ENCODE data around the gene RAPGEF3. TPM values are rescaled to one million over a fixed set of nuclear protein-coding genes. Genes with fewer than 3 reads are reported as not detected.

Gene RAPGEF3
- total and polyA plus RNA-seq, 2 of the 13 experiments (the other 11 are each of a cell fraction or from before 2014, with no cell fraction given), result 0.07 TPM

DNA sequence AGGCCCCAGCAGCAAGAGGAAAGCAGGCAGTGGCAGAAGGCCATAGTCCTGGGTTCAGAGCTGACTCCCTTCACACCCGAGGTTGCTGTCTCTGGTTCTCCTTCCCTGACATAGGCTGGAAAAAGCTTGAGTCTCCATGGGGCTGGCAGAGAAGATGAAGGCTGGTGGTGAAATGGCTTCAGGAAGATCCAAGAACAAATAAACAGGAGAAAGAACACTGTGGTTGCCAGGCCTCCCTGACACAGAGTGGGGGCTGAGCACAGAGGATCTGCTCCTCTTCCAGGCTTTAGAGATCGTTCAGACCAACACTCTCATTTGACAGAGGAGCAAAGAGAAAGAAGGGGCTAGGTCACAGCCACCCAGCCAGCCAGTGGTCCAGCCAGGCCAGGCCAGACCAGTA lies 46.7 kb upstream of the RAPGEF3 start:
- FAIRE-seq (no peak), ATAC-seq (no peak), DNase-seq (ENCODE audit: low spot score) (no peak)
- TF ChIP-seq, protein P1, sequence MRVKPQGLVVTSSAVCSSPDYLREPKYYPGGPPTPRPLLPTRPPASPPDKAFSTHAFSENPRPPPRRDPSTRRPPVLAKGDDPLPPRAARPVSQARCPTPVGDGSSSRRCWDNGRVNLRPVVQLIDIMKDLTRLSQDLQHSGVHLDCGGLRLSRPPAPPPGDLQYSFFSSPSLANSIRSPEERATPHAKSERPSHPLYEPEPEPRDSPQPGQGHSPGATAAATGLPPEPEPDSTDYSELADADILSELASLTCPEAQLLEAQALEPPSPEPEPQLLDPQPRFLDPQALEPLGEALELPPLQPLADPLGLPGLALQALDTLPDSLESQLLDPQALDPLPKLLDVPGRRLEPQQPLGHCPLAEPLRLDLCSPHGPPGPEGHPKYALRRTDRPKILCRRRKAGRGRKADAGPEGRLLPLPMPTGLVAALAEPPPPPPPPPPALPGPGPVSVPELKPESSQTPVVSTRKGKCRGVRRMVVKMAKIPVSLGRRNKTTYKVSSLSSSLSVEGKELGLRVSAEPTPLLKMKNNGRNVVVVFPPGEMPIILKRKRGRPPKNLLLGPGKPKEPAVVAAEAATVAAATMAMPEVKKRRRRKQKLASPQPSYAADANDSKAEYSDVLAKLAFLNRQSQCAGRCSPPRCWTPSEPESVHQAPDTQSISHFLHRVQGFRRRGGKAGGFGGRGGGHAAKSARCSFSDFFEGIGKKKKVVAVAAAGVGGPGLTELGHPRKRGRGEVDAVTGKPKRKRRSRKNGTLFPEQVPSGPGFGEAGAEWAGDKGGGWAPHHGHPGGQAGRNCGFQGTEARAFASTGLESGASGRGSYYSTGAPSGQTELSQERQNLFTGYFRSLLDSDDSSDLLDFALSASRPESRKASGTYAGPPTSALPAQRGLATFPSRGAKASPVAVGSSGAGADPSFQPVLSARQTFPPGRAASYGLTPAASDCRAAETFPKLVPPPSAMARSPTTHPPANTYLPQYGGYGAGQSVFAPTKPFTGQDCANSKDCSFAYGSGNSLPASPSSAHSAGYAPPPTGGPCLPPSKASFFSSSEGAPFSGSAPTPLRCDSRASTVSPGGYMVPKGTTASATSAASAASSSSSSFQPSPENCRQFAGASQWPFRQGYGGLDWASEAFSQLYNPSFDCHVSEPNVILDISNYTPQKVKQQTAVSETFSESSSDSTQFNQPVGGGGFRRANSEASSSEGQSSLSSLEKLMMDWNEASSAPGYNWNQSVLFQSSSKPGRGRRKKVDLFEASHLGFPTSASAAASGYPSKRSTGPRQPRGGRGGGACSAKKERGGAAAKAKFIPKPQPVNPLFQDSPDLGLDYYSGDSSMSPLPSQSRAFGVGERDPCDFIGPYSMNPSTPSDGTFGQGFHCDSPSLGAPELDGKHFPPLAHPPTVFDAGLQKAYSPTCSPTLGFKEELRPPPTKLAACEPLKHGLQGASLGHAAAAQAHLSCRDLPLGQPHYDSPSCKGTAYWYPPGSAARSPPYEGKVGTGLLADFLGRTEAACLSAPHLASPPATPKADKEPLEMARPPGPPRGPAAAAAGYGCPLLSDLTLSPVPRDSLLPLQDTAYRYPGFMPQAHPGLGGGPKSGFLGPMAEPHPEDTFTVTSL (CRISPR knock-in tag; IDR thresholded peaks at IDR 0.05; ENCODE audit: borderline replicate concordance), result no peak
- TF ChIP-seq CHCHD3 (CRISPR knock-in tag; IDR thresholded peaks at IDR 0.05), result no peak
- TF ChIP-seq, protein P2, sequence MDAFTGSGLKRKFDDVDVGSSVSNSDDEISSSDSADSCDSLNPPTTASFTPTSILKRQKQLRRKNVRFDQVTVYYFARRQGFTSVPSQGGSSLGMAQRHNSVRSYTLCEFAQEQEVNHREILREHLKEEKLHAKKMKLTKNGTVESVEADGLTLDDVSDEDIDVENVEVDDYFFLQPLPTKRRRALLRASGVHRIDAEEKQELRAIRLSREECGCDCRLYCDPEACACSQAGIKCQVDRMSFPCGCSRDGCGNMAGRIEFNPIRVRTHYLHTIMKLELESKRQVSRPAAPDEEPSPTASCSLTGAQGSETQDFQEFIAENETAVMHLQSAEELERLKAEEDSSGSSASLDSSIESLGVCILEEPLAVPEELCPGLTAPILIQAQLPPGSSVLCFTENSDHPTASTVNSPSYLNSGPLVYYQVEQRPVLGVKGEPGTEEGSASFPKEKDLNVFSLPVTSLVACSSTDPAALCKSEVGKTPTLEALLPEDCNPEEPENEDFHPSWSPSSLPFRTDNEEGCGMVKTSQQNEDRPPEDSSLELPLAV (CRISPR knock-in tag; conservative IDR thresholded peaks at IDR 0.05; ENCODE audit: low read depth), result no peak
- BruUV-seq (replicated peaks), result no TSS peak
- CTCF ChIA-PET (ENCODE audit: low intra/inter-chr PET ratio, low total read pairs), result no interaction called here
- 85% methylated on average over 2 of the region's 2 CpGs for WGBS (ENCODE audit: low lambda C conversion rate)
- H2AFZ ChIP-seq (ENCODE audit: low read length), result no peak overlapping the region
- no peaks in the 10 kb centered on the region for H4K20me1 ChIP-seq (ENCODE audit: insufficient read depth, low read length)
- no peak overlapping the region for H3K27ac ChIP-seq (ENCODE audit: extremely low read length, insufficient read depth, low read length)
- no peaks in the 10 kb centered on the region for H3K4me1 ChIP-seq (ENCODE audit: insufficient read depth, low read length)
- H3K4me3 ChIP-seq (replicated peaks in 1 of 3; ENCODE audit: insufficient read depth in 1 of 3, low read depth in 2 of 3, low read length in 3 of 3), result no peak overlapping the region
- H3K9me3 ChIP-seq (ENCODE audit: low read length), result no peaks in the 10 kb centered on the region
- POLR2A ChIA-PET, result no interaction called here
- no peaks in the 10 kb centered on the region; a peak in 1 of 5 replicates for H3K36me3 ChIP-seq (replicated peaks in 1 of 2; ENCODE audit: control insufficient read depth in 1 of 2, insufficient read depth in 2 of 2, low read length in 2 of 2)
- in situ Hi-C loops (cut with HindIII; ENCODE audit: extremely low pct_ligation_motif_present, low pct_unique_long_range_greater_than_20kb) (no loop called here), intact Hi-C loops (cut with micrococcal nuclease; ENCODE audit: unreplicated experiment) (no loop called here)
- no peak overlapping the region for H3K9ac ChIP-seq (ENCODE audit: insufficient read depth, low read depth, low read length)
- no peaks in the 10 kb centered on the region for H3K27me3 ChIP-seq (ENCODE audit: control insufficient read depth in 1 of 2, insufficient read depth in 2 of 2, low read length in 2 of 2)
- no peaks in the 10 kb centered on the region for H3K79me2 ChIP-seq (ENCODE audit: insufficient read depth, low read length)
- H3K4me2 ChIP-seq (ENCODE audit: low read depth, low read length), result no peak overlapping the region
